ENCODE measurements around the gene MIGA2. TPM values are rescaled to one million over a fixed set of nuclear protein-coding genes. Genes with fewer than 3 reads are reported as not detected.

The MIGA2 gene
- total and polyA plus RNA-seq, 2 of the 8 experiments (the other 6 are each of a cell fraction or from before 2014, with no cell fraction given) = 24.6 to 39.0 TPM

GRCh38 chr9:129093602-129094386 lies 57.4 kb downstream of the MIGA2 start:
- Histone ChIP-seq H4K8ac (ENCODE audit: extremely low read depth, insufficient read depth, low read length) (no peak overlapping the region), H2BK120ac (replicated peaks; ENCODE audit: low read depth, low read length) (no peak overlapping the region), H3K4me3 (ENCODE audit: extremely low read depth in 1 of 4, insufficient read depth in 2 of 4, low read depth in 3 of 4, low read length in 4 of 4) (no peak overlapping the region), H2BK15ac (ENCODE audit: low read length) (no peak overlapping the region), H3K14ac (ENCODE audit: insufficient read length) (no peak overlapping the region), H3K23me2 (ENCODE audit: low read depth, low read length) (no peaks in the 10 kb centered on the region), H3K4ac (replicated peaks; ENCODE audit: insufficient read length, low read depth, low read length) (no peak overlapping the region), H3K79me2 (ENCODE audit: control insufficient read depth in 1 of 2, insufficient read depth in 2 of 2, low read length in 2 of 2) (no peaks in the 10 kb centered on the region), H2BK12ac (ENCODE audit: low read depth, low read length) (no peak overlapping the region), H3K9ac (replicated peaks in 1 of 4; ENCODE audit: extremely low read depth in 1 of 4, low read depth in 3 of 4, low read length in 3 of 4) (no peak overlapping the region), H3K27ac (ENCODE audit: low read depth, low read length) (no peak overlapping the region; the same call in 1 of the 2 replicates), H3K79me1 (ENCODE audit: low read depth, low read length) (no peaks in the 10 kb centered on the region), H4K91ac (replicated peaks; ENCODE audit: insufficient read length, low read length) (no peak overlapping the region), H4K20me1 (replicated peaks in 1 of 2; ENCODE audit: control insufficient read depth in 1 of 2, insufficient read depth in 2 of 2, low read length in 2 of 2) (peaks cover 0 to under 1% of the 10 kb centered on the region in 2 experiments), H4K5ac (ENCODE audit: insufficient read length, low read depth, low read length) (no peak overlapping the region), H2BK20ac (ENCODE audit: low read length) (no peak overlapping the region), H3K4me1 (replicated peaks in 1 of 4; ENCODE audit: control insufficient read depth in 3 of 4, insufficient read depth in 4 of 4, low read length in 3 of 4) (no peaks in the 10 kb centered on the region), H2AK5ac (ENCODE audit: low read depth, low read length) (no peak overlapping the region), H3K18ac (ENCODE audit: extremely low read depth, low read length) (no peak overlapping the region; the same call in 1 of the 2 replicates), H2BK5ac (ENCODE audit: low read depth, low read length) (no peak overlapping the region), H3K23ac (ENCODE audit: insufficient read length) (no peak overlapping the region), H3K36me3 (ENCODE audit: control insufficient read depth in 2 of 4, insufficient read depth in 4 of 4, low read length in 3 of 4) (peaks cover 5 to 16% (median 10%) of the 10 kb centered on the region in 4 experiments; a peak in 7 of 8 replicates), H3K27me3 (replicated peaks in 1 of 4; ENCODE audit: control insufficient read depth in 3 of 4, extremely low read depth in 1 of 4, insufficient read depth in 3 of 4, low read length in 3 of 4) (no peaks in the 10 kb centered on the region), H2AFZ (ENCODE audit: low read length) (no peak overlapping the region), H3K9me3 (ENCODE audit: insufficient read depth in 2 of 2, low read depth in 1 of 2, low read length in 1 of 2) (no peaks in the 10 kb centered on the region), H3K4me2 (ENCODE audit: insufficient read depth in 1 of 2, low read depth in 2 of 2, low read length in 2 of 2) (no peak overlapping the region), H3K56ac (replicated peaks; ENCODE audit: insufficient read length, low read depth, low read length) (no peak overlapping the region)
- WGBS, 2 experiments (ENCODE audit: extremely low coverage in 1 of 2, insufficient coverage in 1 of 2, insufficient read length in 1 of 2, insufficient replicate concordance in 2 of 2, low coverage in 1 of 2, low lambda C conversion rate in 2 of 2, missing lambda C conversion rate in 1 of 2) = 91% methylated on average over 18 of the region's 20 CpGs; no CpG with 5 or more reads in 1 of the 2 experiments
- CTCF ChIA-PET (ENCODE audit: partially characterized antibody) = interaction anchor here (1.4 to 2.6 kb wide), 4 partner anchors 10 to 88 kb away, joined by 3 to 12 read pairs (median 6); no protein-coding TSS in a partner anchor
- no peak for FAIRE-seq
- no peak for DNase-seq (ENCODE audit: low read depth in 1 of 2, low spot score in 2 of 2)
- TF ChIP-seq SP4 (IDR thresholded peaks at IDR 0.05; ENCODE audit: low read length) (no peak), HDAC2 (IDR thresholded peaks at IDR 0.05; ENCODE audit: borderline replicate concordance in 1 of 2, low read depth in 2 of 2, low read length in 2 of 2) (no peak)
- POLR2A ChIA-PET (ENCODE audit: partially characterized antibody) = interaction anchor here (1.3 to 4.7 kb wide), 3 partner anchors 10 to 18 kb away, joined by 3 to 22 read pairs (median 7); partner anchors contain the start of genes DOLPP1 and PTPA

Measured in H1 (cell line).